Ureter (tissue), 1 donor: ENCODE measurements around the gene SNRNP70. TPM values are rescaled to one million over a fixed set of nuclear protein-coding genes. Genes with fewer than 3 reads are reported as not detected.
A peak's percentile ranks its signal among the peaks of the same experiment; 100 is the strongest.

ENCODE experiments used
- DNase-seq: peaks from one replicate; pipeline ENCODE4 v3.0.0-alpha.2; 2020; ENCODE audit warnings: low spot score
- total RNA-seq: library from RNA; stranded (reverse); gene quantifications from one replicate; pipeline ENCODE4 v1.2.4, GENCODE V29; 2023
- donor health status: DM: yes; HTN: yes; CAD: no.

SNRNP70 gene
- total RNA-seq, 1 donor from 2014 or later, result 256 TPM

- no peak for DNase-seq
These were observed 62.9 kb downstream of the SNRNP70 start for GRCh38 chr19:49148044-49148682.

- peak; percentile 99 for DNase-seq
These were observed 63.8 kb downstream of the SNRNP70 start for GRCh38 chr19:49148784-49149651.

GRCh38 chr19:49149652-49150105 is 64.4 kb downstream of the SNRNP70 start:
- DNase-seq, result peak; percentile 79

GRCh38 chr19:49150106-49150943 is 65.1 kb downstream of the SNRNP70 start:
- peak; percentile 89 for DNase-seq

- DNase-seq, result no peak
These were observed 65.6 kb downstream of the SNRNP70 start for GRCh38 chr19:49150944-49151243.

- DNase-seq, result peak; percentile 88
These were observed 66.2 kb downstream of the SNRNP70 start for GRCh38 chr19:49151267-49152118.

GRCh38 chr19:49152119-49152550 is 66.9 kb downstream of the SNRNP70 start:
- DNase-seq, result no peak

GRCh38 chr19:49153167-49153809 is 68.0 kb downstream of the SNRNP70 start:
- DNase-seq, result no peak

- no peak for DNase-seq
These were observed 69.0 kb downstream of the SNRNP70 start for GRCh38 chr19:49154279-49154678.

- no peak for DNase-seq
These were observed 70.0 kb downstream of the SNRNP70 start, which contains the start of gene HRC for GRCh38 chr19:49155005-49155819. TSS of gene HRC (minus strand) at chr19:49155396. CDS start at chr19:49155237, 159 bp downstream.

GRCh38 chr19:49155820-49156346 is 70.6 kb downstream of the SNRNP70 start:
- no peak for DNase-seq

- peak; percentile 96 for DNase-seq
These were observed 72.4 kb downstream of the SNRNP70 start, which contains the start of gene TRPM4 for GRCh38 chr19:49157445-49158224. TSS of gene TRPM4 (plus strand) at chr19:49157792. CDS start at chr19:49157867, 75 bp downstream.

Other genes with a start within 250 kb of the SNRNP70 start
- gene HSD17B14, start 249.0 kb upstream of the SNRNP70 start, total RNA-seq, result 24.4 TPM
- gene PLEKHA4, start 216.8 kb upstream of the SNRNP70 start, total RNA-seq, result 23.0 TPM
- 56.2 TPM for gene PPP1R15A, start 213.0 kb upstream of the SNRNP70 start, total RNA-seq
- gene TULP2, start 186.7 kb upstream of the SNRNP70 start, total RNA-seq, result not detected
- 232 TPM for gene NUCB1, start 185.1 kb upstream of the SNRNP70 start, total RNA-seq
- gene DHDH, start 151.8 kb upstream of the SNRNP70 start, total RNA-seq, result not detected
- gene BAX, start 130.6 kb upstream of the SNRNP70 start, total RNA-seq, result 79.9 TPM
- gene FTL, start 120.1 kb upstream of the SNRNP70 start, total RNA-seq, result 1,526 TPM
- 73.8 TPM for gene GYS1, start 92.1 kb upstream of the SNRNP70 start, total RNA-seq
- gene RUVBL2, start 91.6 kb upstream of the SNRNP70 start, total RNA-seq, result 66.7 TPM
- not detected for gene LHB, start 68.4 kb upstream of the SNRNP70 start, total RNA-seq
- not detected for gene CGB3, start 61.1 kb upstream of the SNRNP70 start, total RNA-seq
- gene CGB2, start 53.6 kb upstream of the SNRNP70 start, total RNA-seq, result not detected
- not detected for gene CGB1, start 48.6 kb upstream of the SNRNP70 start, total RNA-seq
- gene CGB5, start 41.6 kb upstream of the SNRNP70 start, total RNA-seq, result 1.1 TPM
- not detected for gene CGB8, start 36.3 kb upstream of the SNRNP70 start, total RNA-seq
- 3.2 TPM for gene CGB7, start 27.7 kb upstream of the SNRNP70 start, total RNA-seq
- 20.6 TPM for gene NTF4, start 20.6 kb upstream of the SNRNP70 start, total RNA-seq
- gene KCNA7, start 12.8 kb upstream of the SNRNP70 start, total RNA-seq, result not detected
- 10.4 TPM for gene LIN7B, start 28.9 kb downstream of the SNRNP70 start, total RNA-seq
- 2.4 TPM for gene C19orf73, start 33.7 kb downstream of the SNRNP70 start, total RNA-seq
- 9.0 TPM for gene PPFIA3, start 34.1 kb downstream of the SNRNP70 start, total RNA-seq
- gene HRC, start 69.9 kb downstream of the SNRNP70 start, total RNA-seq, result 5.1 TPM
- 110 TPM for gene TRPM4, start 72.3 kb downstream of the SNRNP70 start, total RNA-seq
- 2.2 TPM for gene SLC6A16, start 239.7 kb downstream of the SNRNP70 start, total RNA-seq
- gene CD37, start 250.0 kb downstream of the SNRNP70 start, total RNA-seq, result 11.0 TPM